IMR-90 (cell line): ENCODE results near the gene MYT1. TPM values are rescaled to one million over a fixed set of nuclear protein-coding genes. Genes with fewer than 3 reads are reported as not detected.

Experiments
- ATAC-seq: fragments of 200-7000 bp; cut with Tn5 transposase; 2 replicates; pipeline ENCODE4 v1.9.1; 2020; ENCODE audit warnings: low read depth, mild to moderate bottlenecking, moderate library complexity
- BruUV-seq: library from RNA; stranded (reverse); fragments of 400-500 nt; replicated peaks from 2 replicates; lab custom pipeline; 2021; lab: Mats Ljungman, UMichigan
- CTCF ChIA-PET: fragments of 300-600 bp; formaldehyde crosslinking; extraction: SDS; loops from one replicate; lab custom pipeline; 2021; ENCODE audit warnings: antibody characterized with exemption; lab: Yijun Ruan, JAX
- POLR2A ChIA-PET: fragments of 300-600 bp; sonication (Branson Sonifier 250); formaldehyde crosslinking; loops from one replicate; lab custom pipeline; 2022; ENCODE audit warnings: antibody characterized with exemption; ENCODE audit not compliant: unreplicated experiment; lab: Charles Lee
- DNase-seq: peaks from one replicate; pipeline ENCODE4 v3.0.0; 2013
- H2AFZ ChIP-seq: replicated peaks from 2 replicates; pipeline ENCODE3; 2013; ENCODE audit warnings: low read length, mild to moderate bottlenecking; ENCODE audit not compliant: poor library complexity
- H2AK5ac ChIP-seq: 2 replicates; pipeline ENCODE4 v1.6.1; 2013; ENCODE audit warnings: low read depth, low read length, inconsistent platforms
- H2AK9ac ChIP-seq: replicated peaks from 2 replicates; pipeline ENCODE3; 2013; ENCODE audit warnings: mild to moderate bottlenecking, low read depth, low read length, moderate library complexity; ENCODE audit not compliant: poor library complexity
- H2BK120ac ChIP-seq: 2 replicates; pipeline ENCODE4 v1.6.1; 2013; ENCODE audit warnings: low read depth, low read length, inconsistent platforms
- H2BK15ac ChIP-seq: 3 replicates; pipeline ENCODE4 v1.6.1; 2013; ENCODE audit warnings: low read depth, low read length, inconsistent platforms
- H2BK20ac ChIP-seq: 2 replicates; pipeline ENCODE4 v1.6.1; 2013; ENCODE audit warnings: low read depth, mild to moderate bottlenecking, inconsistent platforms, low read length, moderate library complexity
- H2BK5ac ChIP-seq: 2 replicates; pipeline ENCODE4 v1.6.1; 2013; ENCODE audit warnings: mild to moderate bottlenecking, low read depth, low read length, inconsistent platforms; ENCODE audit not compliant: poor library complexity, severe bottlenecking
- H3K14ac ChIP-seq: replicated peaks from 2 replicates; pipeline ENCODE4 v1.6.1; 2013; ENCODE audit warnings: low read depth, low read length, inconsistent platforms
- H3K18ac ChIP-seq: 2 replicates; pipeline ENCODE4 v1.6.1; 2013; ENCODE audit warnings: low read depth, low read length, control low read depth
- H3K23ac ChIP-seq: 2 replicates; pipeline ENCODE4 v1.6.1; 2013; ENCODE audit warnings: low read depth, low read length, inconsistent platforms
- H3K27ac ChIP-seq: 2 replicates; pipeline ENCODE4 v1.5.1; 2013; ENCODE audit warnings: mild to moderate bottlenecking, control low read depth, low read length; ENCODE audit not compliant: insufficient read depth
- H3K27me3 ChIP-seq: 2 replicates; pipeline ENCODE4 v1.6.1; 2013; ENCODE audit warnings: low read length; ENCODE audit not compliant: control insufficient read depth, insufficient read depth
- H3K36me3 ChIP-seq: 2 replicates; pipeline ENCODE4 v1.6.1; 2013; ENCODE audit warnings: low read length, mixed read lengths; ENCODE audit not compliant: control insufficient read depth, insufficient read depth
- H3K4ac ChIP-seq: 2 replicates; pipeline ENCODE4 v1.6.1; 2013; ENCODE audit warnings: low read depth, low read length, inconsistent platforms
- H3K4me1 ChIP-seq: 2 replicates; pipeline ENCODE4 v1.6.1; 2013; ENCODE audit warnings: low read length, mixed read lengths; ENCODE audit not compliant: control insufficient read depth, insufficient read depth
- H3K4me2 ChIP-seq: 2 replicates; pipeline ENCODE4 v1.6.1; 2013; ENCODE audit warnings: low read depth, mild to moderate bottlenecking, control low read depth, low read length, moderate library complexity
- H3K4me3 ChIP-seq: 2 replicates; pipeline ENCODE4 v1.5.1; 2013; ENCODE audit warnings: low read depth, mild to moderate bottlenecking, control low read depth, low read length, moderate library complexity; ENCODE audit not compliant: insufficient read depth
- H3K56ac ChIP-seq: 2 replicates; pipeline ENCODE4 v1.6.1; 2013; ENCODE audit warnings: low read length, inconsistent platforms; ENCODE audit not compliant: insufficient read depth; ENCODE audit errors: extremely low read depth
- H3K79me1 ChIP-seq, 2 experiments: 2 replicates each; pipeline ENCODE4 v1.6.1; 2013; ENCODE audit warnings: low read length in 2 of 2, inconsistent platforms in 1 of 2, low read depth in 1 of 2
- H3K9ac ChIP-seq: 2 replicates; pipeline ENCODE4 v1.6.1; 2013; ENCODE audit warnings: low read depth, low read length, control low read depth
- H3K9me1 ChIP-seq: 2 replicates; pipeline ENCODE4 v1.6.1; 2013; ENCODE audit warnings: low read length, inconsistent platforms; ENCODE audit not compliant: insufficient read depth
- H3K9me3 ChIP-seq: 2 replicates; pipeline ENCODE4 v1.6.1; 2013; ENCODE audit warnings: low read length; ENCODE audit not compliant: control insufficient read depth, insufficient read depth
- H4K20me1 ChIP-seq: 2 replicates; pipeline ENCODE4 v1.6.1; 2013; ENCODE audit warnings: low read length, inconsistent platforms; ENCODE audit not compliant: insufficient read depth
- H4K5ac ChIP-seq: 2 replicates; pipeline ENCODE4 v1.6.1; 2013; ENCODE audit warnings: mild to moderate bottlenecking, low read depth, low read length, control low read depth
- H4K8ac ChIP-seq, 2 experiments: 2 replicates each; pipeline ENCODE4 v1.6.1; 2013; ENCODE audit warnings: low read depth in 2 of 2, low read length in 2 of 2, control low read depth in 1 of 2, inconsistent platforms in 1 of 2
- H4K91ac ChIP-seq: 2 replicates; pipeline ENCODE4 v1.6.1; 2013; ENCODE audit warnings: low read depth, low read length, inconsistent platforms; ENCODE audit not compliant: insufficient read depth
- POLR2A ChIP-seq: IDR thresholded peaks from 2 replicates; pipeline ENCODE4 v1.6.1; 2012; ENCODE audit warnings: mild to moderate bottlenecking, low read depth, low read length
- RCOR1 ChIP-seq: IDR thresholded peaks from 2 replicates; pipeline ENCODE4 v1.6.1; 2012; ENCODE audit warnings: mild to moderate bottlenecking, low read length, improper control_type of control experiment; ENCODE audit not compliant: insufficient replicate concordance
- WGBS, 2 experiments: methylation state at CpG; one replicate each; pipeline versions ENCODE4 v1.1.5 to v1.1.7; 2013; ENCODE audit warnings: missing lambda C conversion rate in 2 of 2; ENCODE audit not compliant: insufficient read length in 1 of 2; ENCODE audit errors: extremely low coverage in 2 of 2; 5-methylcytosine and 5-hydroxymethylcytosine counted together
- dilution Hi-C: fragments of 300-500 bp; cut with HindIII; formaldehyde crosslinking; loops from one replicate; pipeline ENCODE4 v1.14.3; 2018; ENCODE audit warnings: low sequenced_read_pairs; ENCODE audit not compliant: unreplicated experiment
- in situ Hi-C: fragments of 300-500 bp; cut with MboI; formaldehyde crosslinking; loops from 3 replicates; pipeline ENCODE4 v1.14.3; 2019; ENCODE audit warnings: low sequenced_read_pairs, inconsistent platforms, mixed read lengths
- intact Hi-C: fragments of 100-400 bp; cut with micrococcal nuclease; formaldehyde crosslinking; loops from 2 replicates; pipeline ENCODE4 v1.10.0; 2022
- polyA plus RNA-seq, 3 experiments: library from polyadenylated mRNA; depleted of rRNA; stranded (reverse); fragments of >200 nt; gene quantifications; 2 replicates each; pipeline ENCODE4 v1.2.3, GENCODE V29; 2012; ENCODE audit warnings: low replicate concordance in 1 of 3
- total RNA-seq: library from RNA; depleted of rRNA; stranded (reverse); fragments of >200 nt; gene quantifications from 2 replicates; pipeline ENCODE4 v1.2.3, GENCODE V29; 2012

Gene MYT1
- total and polyA plus RNA-seq, 2 of the 4 experiments (the other 2 are of a cell fraction) = not detected

GRCh38 chr20:64271636-64272035 lies 107.4 kb downstream of the MYT1 start:
- Histone ChIP-seq H3K27me3 (no peaks in the 10 kb centered on the region), H4K5ac (no peak overlapping the region), H3K79me1 (peaks cover 9 to 15% of the 10 kb centered on the region in 2 experiments; a peak in 3 of 4 replicates), H2BK120ac (no peak overlapping the region), H2AK5ac (no peak overlapping the region), H2BK5ac (no peak overlapping the region), H4K91ac (no peak overlapping the region), H3K9me1 (peaks cover 10% of the 10 kb centered on the region), H4K20me1 (0 out of 2 replicates have a peak, but pooled peaks cover 9% of the 10 kb centered on the region), H3K4me3 (no peak overlapping the region), H3K23ac (no peak overlapping the region), H3K18ac (no peak overlapping the region), H3K9ac (no peak overlapping the region), H3K4me1 (no peaks in the 10 kb centered on the region), H2AK9ac (no peak overlapping the region), H3K27ac (no peak overlapping the region), H4K8ac (no peak overlapping the region), H3K14ac (no peak overlapping the region), H3K36me3 (peaks cover 14% of the 10 kb centered on the region), H2BK20ac (no peak overlapping the region), H3K4me2 (no peak overlapping the region), H2AFZ (no peak overlapping the region), H2BK15ac (no peak overlapping the region), H3K9me3 (no peaks in the 10 kb centered on the region), H3K4ac (no peak overlapping the region), H3K56ac (no peak overlapping the region)
- in situ Hi-C loops = no loop called here
- TF ChIP-seq RCOR1 (no peak), POLR2A (no peak)
- intact Hi-C loops = no loop called here
- no peak for DNase-seq
- CTCF ChIA-PET = no interaction called here
- ATAC-seq = no peak
- POLR2A ChIA-PET = no interaction called here
- WGBS, 2 experiments = 88% methylated on average over 8 of the region's 11 CpGs; no CpG with 5 or more reads in 1 of the 2 experiments
- BruUV-seq = no TSS peak
- dilution Hi-C loops = no loop called here
